Stomach (tissue), 4 donors: ENCODE results near the gene OR9Q1.

Experiments used
- EP300 ChIP-seq: sonication (generic); formaldehyde crosslinking; IDR thresholded peaks from one replicate; pipeline ENCODE4 v1.6.1; 2017; ENCODE audit warnings: antibody characterized with exemption
- POLR2A ChIP-seq, 4 donors: fragments of 450-650 bp; IDR thresholded peaks; one replicate each; pipeline ENCODE4 v1.6.1; 2016; ENCODE audit warnings: antibody characterized with exemption in 4 of 4, control low read depth in 2 of 4, mild to moderate bottlenecking in 1 of 4, moderate library complexity in 1 of 4
- POLR2AphosphoS5 ChIP-seq, 3 donors: sonication (generic); formaldehyde crosslinking; IDR thresholded peaks; one replicate each; pipeline ENCODE4 v1.6.1; 2016; ENCODE audit warnings: antibody characterized with exemption in 3 of 3
- TF ChIP-seq, protein P1 (sequence below), 7 experiments: fragments of 450-650 bp in 4 of 7; fragments of 200-600 bp in 3 of 7; sonication (generic) in 3 of 7; IDR thresholded peaks; one replicate each; pipeline ENCODE4 v1.5.1; 2016 to 2019; ENCODE audit warnings: antibody characterized with exemption in 7 of 7, control low read depth in 2 of 7, mild to moderate bottlenecking in 1 of 7

DNA sequence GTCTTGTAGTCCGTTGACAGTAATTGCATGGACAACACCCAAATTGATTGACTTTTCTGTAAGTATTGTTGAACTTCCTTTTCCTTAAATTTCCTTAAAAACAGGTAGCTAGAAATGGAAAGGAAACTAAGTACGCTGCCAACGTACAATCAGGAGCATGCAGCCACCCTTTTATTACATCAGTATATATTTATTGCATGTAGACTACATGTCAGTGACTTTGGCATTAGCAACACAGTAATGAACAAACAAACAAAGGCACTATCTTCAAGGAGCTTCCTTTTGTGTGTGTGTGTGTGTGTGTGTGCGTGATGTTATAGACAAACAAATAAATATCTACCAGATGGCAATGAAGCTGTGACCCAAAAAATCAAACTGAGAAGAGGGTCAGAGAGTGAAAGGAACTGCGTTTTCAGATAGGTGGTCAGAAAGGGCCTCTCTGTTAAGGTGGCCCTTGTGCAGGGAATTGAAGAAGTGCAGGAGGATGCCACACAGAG is at the start of gene OR9Q1:
- TF ChIP-seq, protein P1, sequence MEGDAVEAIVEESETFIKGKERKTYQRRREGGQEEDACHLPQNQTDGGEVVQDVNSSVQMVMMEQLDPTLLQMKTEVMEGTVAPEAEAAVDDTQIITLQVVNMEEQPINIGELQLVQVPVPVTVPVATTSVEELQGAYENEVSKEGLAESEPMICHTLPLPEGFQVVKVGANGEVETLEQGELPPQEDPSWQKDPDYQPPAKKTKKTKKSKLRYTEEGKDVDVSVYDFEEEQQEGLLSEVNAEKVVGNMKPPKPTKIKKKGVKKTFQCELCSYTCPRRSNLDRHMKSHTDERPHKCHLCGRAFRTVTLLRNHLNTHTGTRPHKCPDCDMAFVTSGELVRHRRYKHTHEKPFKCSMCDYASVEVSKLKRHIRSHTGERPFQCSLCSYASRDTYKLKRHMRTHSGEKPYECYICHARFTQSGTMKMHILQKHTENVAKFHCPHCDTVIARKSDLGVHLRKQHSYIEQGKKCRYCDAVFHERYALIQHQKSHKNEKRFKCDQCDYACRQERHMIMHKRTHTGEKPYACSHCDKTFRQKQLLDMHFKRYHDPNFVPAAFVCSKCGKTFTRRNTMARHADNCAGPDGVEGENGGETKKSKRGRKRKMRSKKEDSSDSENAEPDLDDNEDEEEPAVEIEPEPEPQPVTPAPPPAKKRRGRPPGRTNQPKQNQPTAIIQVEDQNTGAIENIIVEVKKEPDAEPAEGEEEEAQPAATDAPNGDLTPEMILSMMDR (IDR thresholded peaks at IDR 0.05), result no peak
- no peak for TF ChIP-seq POLR2A (IDR thresholded peaks at IDR 0.05)
- TF ChIP-seq POLR2AphosphoS5 (IDR thresholded peaks at IDR 0.05), result no peak
- TF ChIP-seq EP300, result no peak
